GM21786 (cell line): ENCODE measurements around the gene XRN1.
"Not testable (repeated sequence)": the region's sequence is repeated elsewhere in the genome, so short reads cannot be mapped to it uniquely, and the experiment has no call there.

ENCODE experiments used
- ATAC-seq: cut with Tn5 transposase; IDR thresholded peaks from one replicate; pipeline ENCODE4 v1.9.1; 2021; ENCODE audit not compliant: unreplicated experiment

The XRN1 gene

GRCh38 chr3:142352698-142353097, 95.1 kb downstream of the XRN1 start:
- ATAC-seq = not testable (repeated sequence)

GRCh38 chr3:142348460-142348859, 99.4 kb downstream of the XRN1 start:
- ATAC-seq = no peak

GRCh38 chr3:142337994-142338393, 109.8 kb downstream of the XRN1 start:
- no peak for ATAC-seq

- no peak for ATAC-seq
Measured at GRCh38 chr3:142332390-142332789, 115.4 kb downstream of the XRN1 start.

GRCh38 chr3:142324275-142324953, 123.4 kb downstream of the XRN1 start:
- not testable (repeated sequence) for ATAC-seq

GRCh38 chr3:142319912-142320311, 127.9 kb downstream of the XRN1 start:
- no peak for ATAC-seq

- no peak for ATAC-seq
Measured at GRCh38 chr3:142319094-142319493, 128.7 kb downstream of the XRN1 start.

- no peak for ATAC-seq
Measured at GRCh38 chr3:142318331-142318730, 129.5 kb downstream of the XRN1 start.

- not testable (repeated sequence) for ATAC-seq
Measured at GRCh38 chr3:142315978-142316388, 131.9 kb downstream of the XRN1 start.

GRCh38 chr3:142315083-142315482, 132.8 kb downstream of the XRN1 start:
- no peak for ATAC-seq

- ATAC-seq = no peak
Measured at GRCh38 chr3:142310439-142310838, 137.4 kb downstream of the XRN1 start.

GRCh38 chr3:142302847-142303246, 145.0 kb downstream of the XRN1 start:
- ATAC-seq = not testable (repeated sequence)

- ATAC-seq = no peak
Measured at GRCh38 chr3:142298626-142299025, 149.2 kb downstream of the XRN1 start.

GRCh38 chr3:142296507-142296906, 151.3 kb downstream of the XRN1 start:
- no peak for ATAC-seq

- ATAC-seq = no peak
Measured at GRCh38 chr3:142287866-142288638, 159.8 kb downstream of the XRN1 start.

GRCh38 chr3:142285083-142285517, 162.7 kb downstream of the XRN1 start:
- no peak for ATAC-seq

- no peak for ATAC-seq
Measured at GRCh38 chr3:142282503-142282902, 165.3 kb downstream of the XRN1 start.

- no peak for ATAC-seq
Measured at GRCh38 chr3:142281474-142281873, 166.4 kb downstream of the XRN1 start.

- peak; percentile 92 for ATAC-seq
Measured at GRCh38 chr3:142279965-142280590, 167.8 kb downstream of the XRN1 start.

GRCh38 chr3:142278451-142278850, 169.4 kb downstream of the XRN1 start:
- no peak for ATAC-seq

GRCh38 chr3:142276781-142277180, 171.1 kb downstream of the XRN1 start:
- no peak for ATAC-seq

GRCh38 chr3:142275856-142276255, 172.0 kb downstream of the XRN1 start:
- no peak for ATAC-seq
